NCI-H510A treated with DMSO at 0.1 percent for 48 hours (cell line): Measurements from ENCODE around the gene LRCH2.

Source experiments
- DNase-seq: peaks from one replicate; lab custom pipeline; 2025; lab: John Stamatoyannopoulos, UW

The LRCH2 gene

DNA sequence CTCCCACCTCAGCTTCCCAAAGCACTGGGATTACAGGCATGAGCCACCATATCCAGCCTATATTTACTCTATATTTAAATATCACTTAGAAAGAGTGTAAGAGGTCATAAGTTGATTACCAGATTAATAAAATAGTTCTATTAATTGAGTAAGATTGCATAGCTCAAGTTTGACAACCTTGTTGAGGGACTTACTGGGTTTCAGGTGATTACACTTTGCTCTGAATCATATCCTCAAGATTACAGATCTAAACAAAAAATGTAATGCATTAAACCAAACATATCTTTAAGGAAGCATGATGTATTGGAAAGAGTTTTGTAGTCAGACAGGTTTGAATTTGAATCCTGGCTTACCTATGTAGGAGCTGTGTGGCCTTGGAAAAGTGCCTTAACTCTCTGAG, 168.6 kb downstream of the LRCH2 start:
- no peak for DNase-seq
